HG03095 (cell line): ENCODE data around the gene COLGALT1.
"Not testable (repeated sequence)": the region's sequence is repeated elsewhere in the genome, so short reads cannot be mapped to it uniquely, and the experiment has no call there.

Experiments used
- ATAC-seq: cut with Tn5 transposase; IDR thresholded peaks from one replicate; pipeline ENCODE4 v1.9.1; 2021; ENCODE audit warnings: moderate library complexity; ENCODE audit not compliant: unreplicated experiment

The COLGALT1 gene

GRCh38 chr19:17555480-17555928 lies at the start of gene COLGALT1:
COLGALT1 (plus strand) TSS chr19:17555649; CDS start chr19:17555714, 65 bp downstream.
- peak; percentile 76 for ATAC-seq

GRCh38 chr19:17506745-17507144 lies 48.7 kb upstream of the COLGALT1 start:
- ATAC-seq, result no peak

GRCh38 chr19:17508558-17508933 lies 46.9 kb upstream of the COLGALT1 start:
- not testable (repeated sequence) for ATAC-seq

GRCh38 chr19:17510220-17510993 lies 45.0 kb upstream of the COLGALT1 start:
- no peak for ATAC-seq

- ATAC-seq, result peak; percentile 47
Observed at GRCh38 chr19:17511724-17512573, 43.5 kb upstream of the COLGALT1 start.

- no peak for ATAC-seq
Observed at GRCh38 chr19:17512574-17512939, 42.9 kb upstream of the COLGALT1 start.

- no peak for ATAC-seq
Observed at GRCh38 chr19:17515408-17516149, 39.9 kb upstream of the COLGALT1 start.

- no peak for ATAC-seq
Observed at GRCh38 chr19:17517898-17518297, 37.6 kb upstream of the COLGALT1 start.

- ATAC-seq, result not testable (repeated sequence)
Observed at GRCh38 chr19:17518654-17519053, 36.8 kb upstream of the COLGALT1 start.

- ATAC-seq, result no peak
Observed at GRCh38 chr19:17519967-17520366, 35.5 kb upstream of the COLGALT1 start.

- no peak for ATAC-seq
Observed at GRCh38 chr19:17520865-17521264, 34.6 kb upstream of the COLGALT1 start.

- peak; percentile 67 for ATAC-seq
Observed at GRCh38 chr19:17522988-17523872, 32.2 kb upstream of the COLGALT1 start.

- ATAC-seq, result no peak
Observed at GRCh38 chr19:17524651-17525050, 30.8 kb upstream of the COLGALT1 start.

- no peak for ATAC-seq
Observed at GRCh38 chr19:17525141-17525540, 30.3 kb upstream of the COLGALT1 start.

GRCh38 chr19:17526922-17527321 lies 28.5 kb upstream of the COLGALT1 start:
- ATAC-seq, result no peak

GRCh38 chr19:17527326-17527725 lies 28.1 kb upstream of the COLGALT1 start:
- ATAC-seq, result no peak

- ATAC-seq, result no peak
Observed at GRCh38 chr19:17528610-17529009, 26.8 kb upstream of the COLGALT1 start.

GRCh38 chr19:17529239-17530158 lies 25.9 kb upstream of the COLGALT1 start:
- no peak for ATAC-seq

GRCh38 chr19:17530586-17530985 lies 24.9 kb upstream of the COLGALT1 start:
- no peak for ATAC-seq
